GM19452 (cell line): ENCODE data around the gene CENPB.
"Not testable (repeated sequence)": the region's sequence is repeated elsewhere in the genome, so short reads cannot be mapped to it uniquely, and the experiment has no call there.

Experiments used
- ATAC-seq: cut with Tn5 transposase; IDR thresholded peaks from one replicate; pipeline ENCODE4 v1.9.1; 2021; ENCODE audit not compliant: unreplicated experiment

CENPB gene

GRCh38 chr20:3786665-3787323, at the start of gene CENPB:
Gene CENPB, minus strand, starts transcription at chr20:3786740. Its CDS starts 257 bp downstream, at chr20:3786483.
- ATAC-seq, result peak; percentile 75

GRCh38 chr20:3836132-3836531, 49.6 kb upstream of the CENPB start:
- no peak for ATAC-seq

GRCh38 chr20:3829891-3830290, 43.4 kb upstream of the CENPB start:
- not testable (repeated sequence) for ATAC-seq

GRCh38 chr20:3828798-3829197, 42.3 kb upstream of the CENPB start:
- no peak for ATAC-seq

GRCh38 chr20:3826420-3826819, 39.9 kb upstream of the CENPB start:
- ATAC-seq, result no peak

GRCh38 chr20:3825526-3825925, 39.0 kb upstream of the CENPB start:
- no peak for ATAC-seq

- ATAC-seq, result no peak
These were observed 37.3 kb upstream of the CENPB start for GRCh38 chr20:3823881-3824280.

GRCh38 chr20:3821996-3822395, 35.5 kb upstream of the CENPB start:
- no peak for ATAC-seq

GRCh38 chr20:3820901-3821727, 34.6 kb upstream of the CENPB start:
- ATAC-seq, result no peak

- ATAC-seq, result peak; percentile 85
These were observed 33.7 kb upstream of the CENPB start, which contains the start of gene AP5S1 for GRCh38 chr20:3820048-3820900. Gene AP5S1, plus strand, starts transcription at chr20:3820547. Its CDS starts 1,571 bp downstream, at chr20:3822118.

GRCh38 chr20:3819411-3820047, 33.0 kb upstream of the CENPB start:
- no peak for ATAC-seq

GRCh38 chr20:3818155-3819151, 31.9 kb upstream of the CENPB start:
- ATAC-seq, result no peak

- ATAC-seq, result no peak
These were observed 29.3 kb upstream of the CENPB start for GRCh38 chr20:3815703-3816315.

GRCh38 chr20:3814928-3815495, 28.5 kb upstream of the CENPB start:
- no peak for ATAC-seq

GRCh38 chr20:3813848-3814581, 27.5 kb upstream of the CENPB start:
- no peak for ATAC-seq

GRCh38 chr20:3812975-3813847, 26.7 kb upstream of the CENPB start:
- no peak for ATAC-seq

GRCh38 chr20:3812259-3812681, 25.7 kb upstream of the CENPB start:
- ATAC-seq, result no peak
